ENCODE data around the gene HOXA11. TPM values are rescaled to one million over a fixed set of nuclear protein-coding genes. Genes with fewer than 3 reads are reported as not detected.

The HOXA11 gene
- polyA plus RNA-seq, 1 donor from 2014 or later = not detected

- Histone ChIP-seq H3K9ac (ENCODE audit: low read length) (no peak overlapping the region), H3K36me3 (ENCODE audit: insufficient read depth, low read length) (no peaks in the 10 kb centered on the region), H3F3A (ENCODE audit: insufficient read depth, low read length, poor library complexity, severe bottlenecking) (no peaks in the 10 kb centered on the region), H3K79me2 (replicated peaks; ENCODE audit: insufficient read depth, low read length) (no peaks in the 10 kb centered on the region), H4K20me1 (ENCODE audit: insufficient read depth) (no peaks in the 10 kb centered on the region), H3K4me3 (ENCODE audit: low read length) (no peak overlapping the region), H3K4me2 (ENCODE audit: low read length) (no peak overlapping the region), H3K9me3 (ENCODE audit: low read length) (no peaks in the 10 kb centered on the region), H3K27me3 (ENCODE audit: insufficient read depth, low read depth, low read length) (peaks cover 100% of the 10 kb centered on the region), H2AFZ (ENCODE audit: low read depth, low read length) (no peak overlapping the region), H3K9me2 (ENCODE audit: insufficient read depth, low read length) (no peaks in the 10 kb centered on the region), H3K27ac (ENCODE audit: low read length) (no peak overlapping the region)
- TF ChIP-seq POLR2AphosphoS5 (IDR thresholded peaks at IDR 0.05) = no peak
- no peak for TF ChIP-seq SMC3 (conservative IDR thresholded peaks at IDR 0.05; ENCODE audit: poor library complexity)
- no peak for TF ChIP-seq EZH2 (IDR thresholded peaks at IDR 0.05; ENCODE audit: borderline replicate concordance, insufficient read depth, low read length, poor library complexity, severe bottlenecking)
- no peak for TF ChIP-seq EP300 (conservative IDR thresholded peaks at IDR 0.05; ENCODE audit: poor library complexity, severe bottlenecking)
- TF ChIP-seq TAF1 (IDR thresholded peaks at IDR 0.05; ENCODE audit: low read depth) = no peak
- no peak for TF ChIP-seq MXI1 (conservative IDR thresholded peaks at IDR 0.05; ENCODE audit: poor library complexity, severe bottlenecking)
- TF ChIP-seq, protein P1, sequence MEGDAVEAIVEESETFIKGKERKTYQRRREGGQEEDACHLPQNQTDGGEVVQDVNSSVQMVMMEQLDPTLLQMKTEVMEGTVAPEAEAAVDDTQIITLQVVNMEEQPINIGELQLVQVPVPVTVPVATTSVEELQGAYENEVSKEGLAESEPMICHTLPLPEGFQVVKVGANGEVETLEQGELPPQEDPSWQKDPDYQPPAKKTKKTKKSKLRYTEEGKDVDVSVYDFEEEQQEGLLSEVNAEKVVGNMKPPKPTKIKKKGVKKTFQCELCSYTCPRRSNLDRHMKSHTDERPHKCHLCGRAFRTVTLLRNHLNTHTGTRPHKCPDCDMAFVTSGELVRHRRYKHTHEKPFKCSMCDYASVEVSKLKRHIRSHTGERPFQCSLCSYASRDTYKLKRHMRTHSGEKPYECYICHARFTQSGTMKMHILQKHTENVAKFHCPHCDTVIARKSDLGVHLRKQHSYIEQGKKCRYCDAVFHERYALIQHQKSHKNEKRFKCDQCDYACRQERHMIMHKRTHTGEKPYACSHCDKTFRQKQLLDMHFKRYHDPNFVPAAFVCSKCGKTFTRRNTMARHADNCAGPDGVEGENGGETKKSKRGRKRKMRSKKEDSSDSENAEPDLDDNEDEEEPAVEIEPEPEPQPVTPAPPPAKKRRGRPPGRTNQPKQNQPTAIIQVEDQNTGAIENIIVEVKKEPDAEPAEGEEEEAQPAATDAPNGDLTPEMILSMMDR (IDR thresholded peaks at IDR 0.05; ENCODE audit: poor library complexity, severe bottlenecking) = no peak
- TF ChIP-seq, protein P2, sequence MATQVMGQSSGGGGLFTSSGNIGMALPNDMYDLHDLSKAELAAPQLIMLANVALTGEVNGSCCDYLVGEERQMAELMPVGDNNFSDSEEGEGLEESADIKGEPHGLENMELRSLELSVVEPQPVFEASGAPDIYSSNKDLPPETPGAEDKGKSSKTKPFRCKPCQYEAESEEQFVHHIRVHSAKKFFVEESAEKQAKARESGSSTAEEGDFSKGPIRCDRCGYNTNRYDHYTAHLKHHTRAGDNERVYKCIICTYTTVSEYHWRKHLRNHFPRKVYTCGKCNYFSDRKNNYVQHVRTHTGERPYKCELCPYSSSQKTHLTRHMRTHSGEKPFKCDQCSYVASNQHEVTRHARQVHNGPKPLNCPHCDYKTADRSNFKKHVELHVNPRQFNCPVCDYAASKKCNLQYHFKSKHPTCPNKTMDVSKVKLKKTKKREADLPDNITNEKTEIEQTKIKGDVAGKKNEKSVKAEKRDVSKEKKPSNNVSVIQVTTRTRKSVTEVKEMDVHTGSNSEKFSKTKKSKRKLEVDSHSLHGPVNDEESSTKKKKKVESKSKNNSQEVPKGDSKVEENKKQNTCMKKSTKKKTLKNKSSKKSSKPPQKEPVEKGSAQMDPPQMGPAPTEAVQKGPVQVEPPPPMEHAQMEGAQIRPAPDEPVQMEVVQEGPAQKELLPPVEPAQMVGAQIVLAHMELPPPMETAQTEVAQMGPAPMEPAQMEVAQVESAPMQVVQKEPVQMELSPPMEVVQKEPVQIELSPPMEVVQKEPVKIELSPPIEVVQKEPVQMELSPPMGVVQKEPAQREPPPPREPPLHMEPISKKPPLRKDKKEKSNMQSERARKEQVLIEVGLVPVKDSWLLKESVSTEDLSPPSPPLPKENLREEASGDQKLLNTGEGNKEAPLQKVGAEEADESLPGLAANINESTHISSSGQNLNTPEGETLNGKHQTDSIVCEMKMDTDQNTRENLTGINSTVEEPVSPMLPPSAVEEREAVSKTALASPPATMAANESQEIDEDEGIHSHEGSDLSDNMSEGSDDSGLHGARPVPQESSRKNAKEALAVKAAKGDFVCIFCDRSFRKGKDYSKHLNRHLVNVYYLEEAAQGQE (IDR thresholded peaks at IDR 0.05; ENCODE audit: borderline replicate concordance) = no peak
- TF ChIP-seq RAD21 (conservative IDR thresholded peaks at IDR 0.05) = no peak
These were observed 7.0 kb upstream of the HOXA11 start for GRCh38 chr7:27191833-27192545.

- Histone ChIP-seq H3K9ac (ENCODE audit: low read length) (no peak overlapping the region), H3K4me2 (ENCODE audit: low read length) (no peak overlapping the region), H3K27me3 (ENCODE audit: insufficient read depth, low read depth, low read length) (peaks cover 100% of the 10 kb centered on the region), H2AFZ (ENCODE audit: low read depth, low read length) (no peak overlapping the region), H3K79me2 (replicated peaks; ENCODE audit: insufficient read depth, low read length) (no peaks in the 10 kb centered on the region), H3K4me3 (ENCODE audit: low read length) (no peak overlapping the region), H4K20me1 (ENCODE audit: insufficient read depth) (no peaks in the 10 kb centered on the region), H3K36me3 (ENCODE audit: insufficient read depth, low read length) (no peaks in the 10 kb centered on the region), H3K9me2 (ENCODE audit: insufficient read depth, low read length) (no peaks in the 10 kb centered on the region), H3F3A (ENCODE audit: insufficient read depth, low read length, poor library complexity, severe bottlenecking) (no peaks in the 10 kb centered on the region), H3K9me3 (ENCODE audit: low read length) (no peaks in the 10 kb centered on the region), H3K27ac (ENCODE audit: low read length) (no peak overlapping the region)
- no peak for TF ChIP-seq EZH2 (IDR thresholded peaks at IDR 0.05; ENCODE audit: borderline replicate concordance, insufficient read depth, low read length, poor library complexity, severe bottlenecking)
- no peak for TF ChIP-seq TAF1 (IDR thresholded peaks at IDR 0.05; ENCODE audit: low read depth)
- no peak for TF ChIP-seq EP300 (conservative IDR thresholded peaks at IDR 0.05; ENCODE audit: poor library complexity, severe bottlenecking)
- TF ChIP-seq POLR2AphosphoS5 (IDR thresholded peaks at IDR 0.05) = no peak
- TF ChIP-seq SMC3 (conservative IDR thresholded peaks at IDR 0.05; ENCODE audit: poor library complexity) = no peak
- TF ChIP-seq, protein P2 (IDR thresholded peaks at IDR 0.05; ENCODE audit: borderline replicate concordance) = no peak
- no peak for TF ChIP-seq MXI1 (conservative IDR thresholded peaks at IDR 0.05; ENCODE audit: poor library complexity, severe bottlenecking)
- TF ChIP-seq, protein P1 (IDR thresholded peaks at IDR 0.05; ENCODE audit: poor library complexity, severe bottlenecking) = no peak
- no peak for TF ChIP-seq RAD21 (conservative IDR thresholded peaks at IDR 0.05)
These were observed 6.2 kb upstream of the HOXA11 start for GRCh38 chr7:27191161-27191731.
